Fibroblast of lung (primary cell): Measurements from ENCODE around the gene DPEP2.

Source experiments
- EZH2 ChIP-seq: IDR thresholded peaks from 2 replicates; pipeline ENCODE4 v1.5.1; 2012; ENCODE audit warnings: low read length, control low read depth, mild to moderate bottlenecking; ENCODE audit errors: missing control alignments
- TF ChIP-seq, protein P1 (sequence below), 2 donors: IDR thresholded peaks in 1 of 2; conservative IDR thresholded peaks in 1 of 2; 1 replicate in 1 of 2; 2 replicates in 1 of 2; pipeline ENCODE4 v1.5.1; 2011 to 2012; ENCODE audit warnings: low read length in 2 of 2, control low read depth in 1 of 2, inconsistent platforms in 1 of 2, low read depth in 1 of 2, mild to moderate bottlenecking in 1 of 2

DNA sequence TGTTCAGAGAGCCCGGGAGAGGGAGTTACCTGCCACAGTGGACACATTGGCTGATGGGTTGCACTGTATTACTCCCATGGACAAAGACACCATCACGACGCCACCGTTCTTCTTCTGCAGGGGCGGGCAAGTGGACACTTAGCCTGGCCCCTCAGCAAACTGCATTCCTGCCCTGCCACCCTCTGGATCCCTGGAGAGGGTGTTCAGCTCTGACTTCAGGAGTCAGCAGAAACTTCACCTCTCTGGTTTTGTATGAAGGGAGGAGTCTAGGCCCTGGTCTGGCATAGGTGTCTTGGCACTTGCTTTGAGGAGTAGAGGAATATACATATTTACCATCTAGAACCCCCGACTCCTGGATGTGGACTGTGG is 9.3 kb downstream of the DPEP2 start:
- TF ChIP-seq, protein P1, sequence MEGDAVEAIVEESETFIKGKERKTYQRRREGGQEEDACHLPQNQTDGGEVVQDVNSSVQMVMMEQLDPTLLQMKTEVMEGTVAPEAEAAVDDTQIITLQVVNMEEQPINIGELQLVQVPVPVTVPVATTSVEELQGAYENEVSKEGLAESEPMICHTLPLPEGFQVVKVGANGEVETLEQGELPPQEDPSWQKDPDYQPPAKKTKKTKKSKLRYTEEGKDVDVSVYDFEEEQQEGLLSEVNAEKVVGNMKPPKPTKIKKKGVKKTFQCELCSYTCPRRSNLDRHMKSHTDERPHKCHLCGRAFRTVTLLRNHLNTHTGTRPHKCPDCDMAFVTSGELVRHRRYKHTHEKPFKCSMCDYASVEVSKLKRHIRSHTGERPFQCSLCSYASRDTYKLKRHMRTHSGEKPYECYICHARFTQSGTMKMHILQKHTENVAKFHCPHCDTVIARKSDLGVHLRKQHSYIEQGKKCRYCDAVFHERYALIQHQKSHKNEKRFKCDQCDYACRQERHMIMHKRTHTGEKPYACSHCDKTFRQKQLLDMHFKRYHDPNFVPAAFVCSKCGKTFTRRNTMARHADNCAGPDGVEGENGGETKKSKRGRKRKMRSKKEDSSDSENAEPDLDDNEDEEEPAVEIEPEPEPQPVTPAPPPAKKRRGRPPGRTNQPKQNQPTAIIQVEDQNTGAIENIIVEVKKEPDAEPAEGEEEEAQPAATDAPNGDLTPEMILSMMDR (conservative IDR thresholded peaks at IDR 0.05 in 1 of 2, IDR thresholded peaks at IDR 0.05 in 1 of 2; ENCODE audit: low read depth in 1 of 2, low read length in 2 of 2) = no peak
- no peak for TF ChIP-seq EZH2
